ENCODE results near the gene MAPK8IP2.
"Not testable (repeated sequence)": the region's sequence is repeated elsewhere in the genome, so short reads cannot be mapped to it uniquely, and the experiment has no call there.

MAPK8IP2 gene

DNA sequence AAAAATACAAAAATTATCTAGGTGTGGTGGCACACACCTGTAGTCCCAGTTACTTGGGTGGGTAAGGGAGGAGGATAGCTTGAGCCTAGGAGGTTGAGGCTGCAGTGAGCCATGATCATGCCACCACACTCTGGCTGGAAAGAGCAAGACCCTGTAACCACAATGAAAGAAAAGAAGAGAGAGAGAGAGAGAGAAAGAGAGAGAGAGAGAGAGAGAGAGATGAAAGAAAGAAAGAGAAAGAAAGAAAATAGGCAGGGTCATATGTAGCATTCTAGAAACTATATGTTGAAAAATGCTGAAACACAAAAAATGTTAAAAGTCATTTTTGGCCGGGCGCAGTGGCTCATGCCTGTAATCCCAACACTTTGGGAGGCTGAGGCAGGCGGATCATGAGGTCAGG lies 13.7 kb downstream of the MAPK8IP2 start:
- not testable (repeated sequence) for DNase-seq

DNA sequence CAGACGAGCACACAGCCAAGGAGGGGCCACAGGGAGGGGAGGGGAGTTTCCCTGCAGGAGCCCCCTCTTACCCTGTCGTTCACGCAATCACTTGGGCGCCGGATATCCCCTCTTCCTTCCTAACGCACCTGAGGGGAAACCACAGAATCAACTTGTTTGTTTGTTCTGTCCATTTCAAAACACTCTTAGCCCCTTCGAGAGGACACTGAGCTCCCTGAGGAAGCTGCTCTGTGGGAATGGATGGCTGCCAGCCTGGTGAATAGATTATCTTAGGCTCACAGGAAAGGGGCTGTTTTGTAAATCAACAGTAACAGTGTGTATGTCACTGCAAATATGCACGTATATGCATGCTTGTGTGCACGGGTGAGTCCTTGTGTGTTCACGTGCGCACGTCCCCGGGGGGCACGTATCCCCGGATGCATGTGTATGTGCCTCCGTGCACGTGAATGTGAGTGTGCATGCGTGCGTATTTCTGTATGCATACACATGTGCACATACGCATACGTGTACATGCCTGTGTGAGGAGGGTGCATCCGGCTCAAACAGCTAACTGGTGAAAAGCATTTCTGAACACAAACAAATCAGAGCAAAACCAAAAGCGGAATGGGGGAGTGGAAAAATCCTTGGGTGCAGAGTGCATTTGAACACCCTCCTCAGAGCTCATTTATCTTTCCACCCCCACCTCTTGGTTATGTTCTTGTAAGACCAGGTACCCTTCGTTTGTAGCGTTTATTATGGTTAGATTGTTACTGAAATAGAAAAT lies 20.2 kb downstream of the MAPK8IP2 start:
- DNase-seq = peak; percentile 74 to 89

DNA sequence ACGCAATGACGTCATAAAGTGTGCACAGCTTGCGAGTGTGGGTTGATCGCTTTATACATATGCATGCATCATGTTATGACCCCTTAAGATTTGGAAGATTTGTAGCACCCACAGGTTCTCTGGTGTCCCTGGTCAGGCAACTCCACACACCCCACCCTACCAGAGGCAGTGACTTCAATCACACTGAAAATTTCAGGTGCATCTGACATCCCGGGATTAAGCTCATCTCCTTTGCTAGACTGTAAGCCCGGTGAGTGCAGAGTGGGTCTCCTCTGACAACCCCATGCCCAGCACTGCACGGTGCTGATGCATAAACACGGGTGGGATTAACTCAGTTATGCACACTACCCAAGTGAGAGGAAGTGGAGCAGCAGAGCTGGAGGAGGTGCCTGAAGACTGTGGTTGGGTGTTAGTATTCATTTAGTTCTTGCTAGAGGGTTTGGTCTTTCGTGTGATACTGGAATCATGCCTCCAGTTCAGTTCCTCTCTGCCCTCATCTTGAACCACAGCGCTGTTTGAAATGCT lies 20.8 kb downstream of the MAPK8IP2 start:
- DNase-seq = peak; percentile 45 to 65

DNA sequence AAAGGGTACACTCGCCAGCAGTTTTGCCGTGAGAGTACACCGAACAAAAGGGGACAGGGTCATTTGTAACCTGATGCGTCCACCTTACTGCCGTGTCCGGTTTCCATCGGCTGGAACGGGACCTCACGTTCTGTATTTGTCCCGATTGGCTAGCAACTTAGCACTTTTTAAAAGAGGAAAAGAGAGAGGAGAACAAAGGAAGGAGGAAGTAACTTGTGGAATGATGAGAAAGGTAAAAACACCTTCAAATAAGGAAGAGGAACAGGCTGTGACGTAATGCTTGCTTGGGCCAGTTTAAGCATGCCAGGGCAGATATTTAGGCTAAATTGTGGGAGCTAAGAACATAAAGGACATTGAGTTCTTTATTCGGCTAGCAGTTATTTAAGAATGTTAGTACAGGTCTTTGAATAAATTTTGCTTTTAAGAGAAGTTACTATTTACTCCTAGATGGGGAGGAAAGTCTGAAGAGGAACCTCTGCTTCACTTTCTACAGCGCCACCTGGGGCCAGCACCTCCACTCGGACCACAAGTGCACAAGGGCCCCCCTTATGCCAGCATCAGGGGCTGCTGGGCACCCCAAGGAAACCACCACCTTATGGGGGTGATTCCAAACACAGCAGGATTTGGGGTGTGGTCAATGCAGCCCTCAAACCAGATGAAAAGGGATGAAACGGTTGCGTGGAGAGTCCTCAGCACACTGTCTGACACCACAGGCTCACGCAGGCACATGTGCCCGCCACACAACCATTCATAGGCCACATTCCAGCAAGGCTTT lies 21.5 kb downstream of the MAPK8IP2 start:
- peak; percentile 31 to 51 for DNase-seq

DNA sequence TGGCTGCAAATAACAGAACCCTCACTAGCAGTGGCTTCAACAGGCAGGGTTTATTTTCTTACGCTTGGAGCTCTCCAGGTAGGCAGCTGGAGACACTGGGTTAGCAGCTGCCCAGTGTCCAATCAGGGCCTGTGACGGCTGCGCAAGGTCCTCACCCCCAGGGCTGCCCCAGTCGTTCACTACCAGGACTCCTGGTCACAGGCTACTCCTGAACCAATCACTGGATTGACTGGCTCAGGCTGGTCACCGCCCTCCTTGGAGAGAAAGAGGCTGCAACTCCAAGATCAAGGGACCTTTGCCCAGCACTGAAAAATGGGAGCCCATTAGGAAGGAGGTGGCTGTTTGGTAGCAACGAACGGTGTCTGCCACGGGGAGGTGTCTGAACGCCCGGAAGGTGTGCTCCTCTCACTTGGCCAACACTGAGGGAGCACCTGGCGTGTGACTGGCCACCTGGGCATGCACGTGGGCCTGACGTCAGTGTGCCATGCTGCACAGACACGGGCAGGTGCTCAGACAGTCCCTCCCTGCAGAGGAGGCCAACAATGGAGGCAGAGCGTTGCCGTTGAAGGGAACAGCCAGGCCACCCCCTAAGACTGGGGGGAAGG lies 22.2 kb downstream of the MAPK8IP2 start:
- DNase-seq = no peak

DNA sequence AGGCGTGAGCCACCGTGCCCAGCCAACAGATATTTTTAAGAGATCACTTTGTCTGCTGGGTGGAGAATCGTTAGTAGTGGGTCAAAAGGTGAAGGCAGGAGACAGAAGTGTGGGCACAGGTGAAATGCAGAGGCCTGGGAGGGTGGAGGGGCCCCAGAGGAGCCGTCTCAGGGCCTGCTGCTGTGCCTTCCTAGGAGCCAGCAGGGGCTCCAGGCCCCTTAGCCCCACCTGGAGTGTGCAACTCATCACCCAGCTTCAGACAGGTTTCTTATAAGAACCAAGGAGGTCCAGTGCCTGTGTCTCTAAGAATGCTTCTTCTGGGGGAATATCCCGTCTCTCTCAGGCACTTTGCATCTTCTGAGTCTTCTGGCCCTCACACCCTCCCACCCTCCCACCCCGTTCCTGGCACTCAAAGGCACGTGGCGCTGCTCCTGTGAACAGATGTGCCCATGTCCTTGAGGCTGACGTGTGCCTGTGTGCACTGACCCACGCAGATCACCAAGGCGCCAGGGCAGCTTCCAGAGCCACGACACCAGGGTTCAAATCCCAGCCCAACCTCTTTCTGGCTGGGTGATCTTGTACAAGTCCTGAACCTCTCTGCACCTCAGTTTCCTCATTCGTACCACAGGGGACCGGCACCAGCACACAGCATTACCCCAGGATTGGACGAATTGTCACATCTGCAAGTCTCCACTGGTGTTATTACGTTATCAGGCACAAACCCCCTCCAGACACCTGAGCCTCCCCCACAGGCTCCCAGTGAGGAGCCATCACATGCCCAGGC lies 23.9 kb downstream of the MAPK8IP2 start:
- DNase-seq = no peak

DNA sequence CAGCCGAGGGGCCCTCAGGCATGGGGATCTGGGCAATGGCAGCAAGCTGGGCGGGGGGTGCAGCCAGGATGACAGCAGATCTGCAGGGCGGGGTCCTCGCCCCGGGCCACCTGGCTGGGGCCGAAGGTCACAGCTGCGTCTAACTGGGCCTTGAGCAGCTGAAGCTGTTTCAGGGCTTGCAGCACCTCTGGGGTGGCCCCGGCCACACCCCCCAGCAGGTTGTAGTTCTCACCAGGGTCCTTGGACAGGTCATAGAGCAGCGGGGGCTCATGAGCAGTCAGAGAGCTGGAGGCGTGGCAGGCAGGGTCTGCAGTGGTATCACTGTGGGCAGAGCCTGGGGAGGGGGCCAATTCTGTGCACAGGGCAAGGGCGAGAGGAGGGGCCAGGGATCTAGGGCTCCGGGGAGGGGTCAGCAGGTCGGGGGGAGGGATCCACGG lies 24.6 kb downstream of the MAPK8IP2 start:
- DNase-seq = no peak

DNA sequence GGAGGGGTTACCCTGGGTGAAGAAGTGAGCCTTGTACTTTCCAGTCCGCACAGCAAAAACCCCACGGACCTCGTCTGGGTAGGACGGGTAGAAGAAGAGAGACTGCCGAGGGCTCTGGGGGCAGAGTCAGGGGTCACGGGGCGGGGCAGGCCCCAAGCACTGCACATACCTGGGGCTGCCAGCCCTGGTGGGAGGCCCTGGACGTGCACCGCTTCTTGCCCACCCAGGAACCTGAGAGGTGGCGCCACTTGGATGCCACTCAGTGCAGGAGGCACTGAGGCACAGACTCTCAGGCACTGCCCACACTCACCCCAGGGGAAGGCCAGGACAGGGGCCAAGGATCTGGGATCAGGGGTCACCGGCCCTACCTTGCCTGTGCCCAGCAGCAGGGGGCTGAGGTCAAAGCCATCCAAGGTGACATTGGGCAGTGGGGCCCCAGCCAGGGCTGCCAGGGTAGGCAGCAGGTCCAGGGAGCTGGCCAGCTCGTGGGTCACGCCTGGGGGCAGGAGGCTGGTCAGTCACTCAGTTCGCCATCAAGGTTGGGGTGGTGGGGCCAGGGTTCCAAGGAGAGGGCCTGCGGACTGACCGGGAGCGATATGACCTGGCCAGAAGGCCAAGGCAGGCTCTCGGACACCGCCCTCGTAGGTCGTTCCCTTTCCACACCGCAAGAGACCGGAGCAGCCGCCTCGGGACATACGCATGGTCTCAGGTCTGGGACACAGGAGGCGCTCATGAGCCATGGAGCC lies 25.1 kb downstream of the MAPK8IP2 start:
- no peak for DNase-seq

DNA sequence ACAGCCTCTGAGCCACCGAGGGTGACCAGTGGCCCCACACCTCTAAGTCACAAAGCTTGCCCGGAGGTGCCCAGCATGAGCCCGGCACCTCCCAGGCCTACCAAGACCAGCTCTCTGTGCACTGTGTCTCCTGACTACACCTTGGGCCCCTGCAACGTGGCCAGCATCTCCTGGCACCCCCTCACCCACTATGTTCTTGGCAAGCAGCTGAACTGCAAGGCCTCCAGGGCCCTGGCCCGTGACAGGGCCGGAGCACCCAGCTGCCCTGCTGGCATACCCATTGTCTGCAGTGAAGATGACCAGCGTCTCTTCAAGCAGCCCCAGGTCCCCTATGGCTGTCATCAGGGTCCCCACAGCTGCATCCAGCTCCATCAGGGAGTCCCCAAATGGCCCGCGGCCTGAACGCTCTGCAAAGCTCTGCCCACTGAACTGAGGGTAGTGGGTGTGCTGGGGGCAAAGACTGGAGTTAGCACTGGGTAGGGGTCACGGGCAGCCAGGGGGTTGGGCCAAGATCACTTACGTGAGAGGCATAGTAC lies 25.8 kb downstream of the MAPK8IP2 start:
- DNase-seq = no peak

DNA sequence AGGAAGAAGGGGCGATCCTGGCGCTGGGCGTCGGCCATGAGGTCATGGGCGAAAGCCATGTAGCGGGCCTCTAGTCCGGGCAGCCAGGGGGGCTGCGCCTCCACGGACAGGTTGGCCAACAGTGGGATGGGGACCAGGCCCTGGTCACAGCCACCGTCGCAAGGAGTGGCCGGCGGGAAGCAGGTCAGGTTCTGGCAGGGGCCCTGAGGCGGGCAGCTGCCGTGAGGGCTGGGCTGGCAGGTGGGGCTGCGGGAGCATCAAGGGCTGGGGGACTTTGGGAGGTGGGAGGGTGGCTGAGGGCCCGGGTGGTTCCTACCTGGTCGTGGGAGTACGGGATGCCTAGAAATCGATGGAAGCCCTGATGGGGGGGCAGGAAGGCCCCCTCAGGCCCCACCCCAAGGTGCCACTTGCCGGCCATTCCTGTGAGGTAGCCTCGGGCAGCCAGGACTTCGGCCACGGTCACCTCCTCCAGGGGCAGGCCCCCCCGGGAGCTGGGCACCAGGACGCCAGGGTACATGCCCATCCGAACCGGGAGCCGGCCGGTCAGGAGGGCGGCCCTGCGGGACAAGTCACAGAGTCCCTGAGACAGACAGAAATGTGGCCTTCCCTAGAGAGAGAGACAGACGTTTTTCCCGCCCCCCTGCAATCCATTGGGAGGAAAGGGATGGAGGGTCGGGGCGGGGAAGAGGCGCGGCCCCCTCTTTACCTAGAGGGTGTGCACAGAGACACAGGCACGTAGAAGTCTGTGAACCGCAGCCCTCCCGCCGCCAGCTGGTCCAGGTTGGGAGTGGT lies 26.5 kb downstream of the MAPK8IP2 start:
- DNase-seq = no peak

DNA sequence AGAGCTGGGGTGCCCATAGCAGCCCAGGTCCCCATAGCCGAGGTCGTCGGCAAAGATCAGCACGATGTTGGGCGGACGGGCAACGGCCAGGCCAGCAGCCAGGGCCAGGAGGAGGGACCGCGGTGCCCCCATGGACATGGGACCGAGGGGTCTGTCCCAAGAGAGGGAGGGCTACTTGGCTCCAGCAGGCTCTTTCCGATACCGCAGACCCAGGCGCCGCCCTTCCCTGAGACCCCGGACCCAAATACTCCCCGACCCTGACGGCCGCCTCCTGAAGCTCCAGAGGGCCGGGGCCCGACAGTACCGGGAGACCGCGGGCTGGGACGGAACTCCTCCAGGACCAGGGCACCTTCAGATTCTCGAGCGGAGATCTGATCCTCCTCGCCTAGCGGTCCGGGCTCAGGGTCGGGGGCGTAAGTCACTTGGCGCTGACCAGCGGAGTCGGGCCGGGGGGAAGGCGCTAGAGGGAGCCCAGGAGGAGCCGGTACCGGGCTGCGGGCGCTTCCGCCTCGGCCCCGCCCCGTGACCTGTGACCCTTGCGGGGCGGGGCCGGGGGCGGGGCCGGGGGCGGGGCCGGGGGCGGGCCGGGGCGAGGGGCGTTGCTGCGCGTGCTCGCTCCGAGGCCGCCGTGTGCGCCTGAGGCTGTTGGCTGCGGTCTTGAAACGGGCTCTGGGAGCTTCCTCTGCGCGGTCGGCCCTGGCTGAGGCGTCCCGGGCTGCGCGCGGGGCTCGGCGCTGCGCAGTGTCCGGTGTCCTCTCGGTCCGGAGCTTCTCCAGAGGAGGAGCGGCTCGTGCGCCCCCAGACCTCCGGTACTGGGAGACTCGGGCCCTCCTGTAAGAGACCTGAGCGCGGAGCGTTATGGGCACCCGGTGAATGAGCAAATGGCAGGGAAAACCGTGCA lies 27.3 kb downstream of the MAPK8IP2 start, which contains the start of gene ARSA:
ARSA (minus strand) TSS at position 511 of the 901 bp plus-strand sequence; CDS start at position 138, 373 bp downstream.
- peak; percentile 83 to 85 for DNase-seq

DNA sequence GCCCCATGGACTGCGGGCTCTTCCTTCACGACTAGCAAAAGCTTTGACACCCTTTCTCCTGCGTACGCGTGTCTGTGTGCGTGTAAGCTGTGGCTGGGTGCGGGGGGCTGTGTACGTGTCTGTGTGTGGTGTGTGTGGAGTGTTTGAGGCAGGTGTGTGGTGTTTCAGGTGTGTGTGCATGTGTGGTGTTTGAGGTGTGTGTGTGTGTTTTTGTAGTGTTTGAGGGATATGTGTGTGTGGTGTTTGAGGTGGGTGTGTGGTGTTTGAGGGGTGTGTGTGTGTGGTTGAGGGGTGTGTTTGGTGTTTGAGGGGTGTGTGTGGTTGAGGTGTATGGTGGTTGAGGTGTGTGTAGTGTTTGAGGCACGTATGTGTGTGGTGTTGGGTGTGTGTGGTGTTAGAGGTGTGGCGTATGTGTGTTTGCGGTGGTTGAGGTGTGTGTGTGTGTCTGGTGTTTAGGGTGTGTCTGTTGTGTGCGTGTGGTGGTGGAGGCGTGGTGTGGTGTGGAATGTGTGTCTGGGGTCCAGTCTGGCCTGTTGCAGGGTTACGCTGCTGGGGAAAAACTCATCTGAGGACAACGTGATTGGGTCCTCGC lies 28.0 kb downstream of the MAPK8IP2 start:
- peak; percentile 60 to 69 for DNase-seq

DNA sequence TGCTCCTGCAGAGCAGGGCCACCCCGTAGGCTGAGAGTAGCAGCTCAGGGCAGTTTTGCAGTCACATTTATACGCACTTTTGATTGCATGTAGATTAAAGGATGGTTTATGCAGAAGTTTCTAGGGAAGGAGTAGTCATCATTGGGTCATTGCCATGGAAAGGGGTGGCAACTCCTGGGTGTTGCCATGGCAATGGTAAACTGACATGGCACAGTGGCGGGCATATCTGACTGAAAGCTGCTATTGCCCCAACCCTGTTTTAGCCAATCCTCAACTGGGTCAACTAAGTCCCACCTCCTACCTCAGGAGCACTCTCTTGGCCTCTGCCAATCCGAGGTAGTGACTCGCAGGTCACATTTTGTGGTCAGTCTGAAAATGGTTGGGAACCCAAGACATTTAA lies 29.8 kb downstream of the MAPK8IP2 start:
- no peak for DNase-seq

DNA sequence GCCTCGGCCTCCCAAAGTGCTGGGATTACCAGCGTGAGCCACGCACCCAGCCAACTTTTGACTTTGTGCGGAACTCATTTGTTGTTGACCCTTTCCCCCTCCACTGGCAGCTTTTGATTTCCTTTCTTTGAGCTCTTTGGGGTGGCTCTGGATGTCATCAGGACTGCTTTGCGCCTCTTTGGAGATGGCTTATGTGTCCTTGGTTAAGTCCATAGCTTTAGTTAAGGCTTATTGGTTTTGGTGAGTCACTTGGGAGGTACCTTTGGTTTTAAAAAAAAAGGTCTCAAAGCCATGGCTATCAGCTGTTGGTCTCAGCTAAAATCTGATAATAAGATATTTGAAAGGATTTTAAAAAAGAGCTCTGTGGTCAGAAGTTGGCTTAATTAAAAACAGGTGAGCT lies 32.5 kb downstream of the MAPK8IP2 start:
- no peak for DNase-seq

DNA sequence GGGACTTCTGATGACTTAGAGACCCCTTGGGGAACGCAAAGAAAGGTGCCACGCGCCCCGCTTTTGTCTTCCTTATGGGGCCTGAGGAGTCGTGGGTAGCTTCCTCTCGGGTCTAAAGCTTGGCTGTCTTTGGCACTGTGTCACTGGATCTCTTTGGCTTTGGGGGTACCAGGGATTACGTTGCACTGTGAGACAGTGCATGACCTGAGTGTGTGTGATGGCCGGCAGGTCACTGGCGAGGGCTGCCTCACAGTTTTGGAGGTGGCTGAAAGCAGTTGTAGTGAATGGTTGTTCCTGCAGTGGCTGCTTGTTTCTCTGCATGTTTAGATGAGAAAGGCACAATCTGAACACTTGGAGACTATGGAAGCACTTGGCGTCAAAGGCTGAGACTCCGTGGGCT lies 33.2 kb downstream of the MAPK8IP2 start:
- DNase-seq = no peak

DNA sequence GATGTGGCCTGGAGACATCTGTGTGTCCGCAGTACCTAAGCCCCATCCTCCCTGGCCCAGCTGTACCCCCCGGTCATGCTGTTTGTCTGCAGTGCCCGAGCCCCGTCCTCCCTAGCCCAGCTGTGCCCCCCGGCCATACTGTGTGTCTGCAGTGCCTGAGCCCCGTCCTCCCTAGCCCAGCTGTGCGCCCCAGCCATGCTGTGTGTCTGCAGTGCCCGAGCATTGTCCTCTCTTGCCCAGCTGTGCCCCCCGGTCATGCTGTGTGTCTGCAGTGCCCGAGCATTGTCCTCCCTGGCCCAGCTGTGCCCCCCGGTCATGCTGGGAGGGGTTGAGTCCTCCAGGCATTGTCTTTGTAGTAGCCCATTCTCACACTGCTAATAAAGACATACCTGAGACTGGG lies 35.0 kb downstream of the MAPK8IP2 start:
- no peak for DNase-seq

DNA sequence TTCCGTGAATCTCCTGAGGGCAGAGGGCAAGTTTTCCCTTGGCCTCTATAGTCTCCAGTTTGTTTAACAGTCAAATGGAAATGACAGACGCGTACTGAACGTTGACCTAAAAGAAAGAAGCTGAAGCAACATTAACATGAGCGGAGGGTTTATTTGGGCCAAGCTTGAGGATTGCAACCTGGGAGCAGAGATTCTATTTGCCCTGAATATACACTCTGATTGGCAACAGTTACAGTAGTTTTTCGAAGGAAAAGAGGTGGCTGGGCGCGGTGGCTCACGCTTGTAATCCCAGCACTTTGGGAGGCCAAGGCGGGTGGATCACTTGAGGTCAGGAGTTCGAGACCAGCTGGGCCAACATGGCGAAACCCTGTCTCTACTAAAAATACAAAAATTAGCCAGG lies 39.7 kb downstream of the MAPK8IP2 start:
- DNase-seq = not testable (repeated sequence)

DNA sequence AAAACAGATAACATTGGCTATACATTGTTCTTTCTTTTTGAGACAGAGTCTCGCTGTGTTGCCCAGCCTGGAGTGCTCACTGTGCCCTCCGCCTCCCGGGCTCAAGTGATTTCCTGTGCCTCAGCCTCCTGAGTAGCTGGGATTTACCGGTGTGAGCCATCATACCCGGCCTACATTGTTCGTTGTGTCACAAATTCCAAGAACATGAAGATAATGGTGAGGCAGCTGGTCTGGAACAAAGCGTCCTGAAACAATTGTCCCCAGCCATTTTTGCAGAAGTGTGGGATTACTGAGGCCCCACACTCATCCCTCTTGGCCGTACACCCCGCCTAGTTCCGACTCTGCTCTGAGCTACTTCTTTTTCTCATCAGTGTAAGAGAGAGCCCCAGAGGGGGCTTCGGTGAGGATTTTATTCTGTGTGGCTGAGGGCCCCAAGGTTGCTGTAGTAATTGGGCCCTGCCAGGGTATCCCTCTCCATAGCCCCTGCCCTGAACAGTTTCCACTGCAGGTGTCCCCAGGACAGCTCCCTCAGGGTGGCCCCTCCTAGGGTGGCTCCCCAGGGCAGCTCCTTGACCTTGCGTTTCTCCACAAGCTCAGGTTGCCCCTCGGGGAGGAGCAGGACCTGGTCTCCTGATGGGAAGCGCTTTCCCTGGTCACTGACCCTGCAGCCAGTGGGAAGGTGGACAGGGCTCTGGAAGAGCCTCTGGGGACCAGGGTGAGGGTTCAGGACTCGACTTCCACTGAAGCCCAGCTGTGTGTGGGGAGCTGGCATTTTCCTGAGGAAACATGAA lies 40.5 kb downstream of the MAPK8IP2 start:
- DNase-seq = no peak

Measured in CD4-positive, alpha-beta T cell treated with Interferon alpha-2 for 1 hour (primary cell).